Ovary (tissue), 9 donors: ENCODE data around the gene FARP1. TPM values are rescaled to one million over a fixed set of nuclear protein-coding genes. Genes with fewer than 3 reads are reported as not detected.

Experiments used
- DNase-seq, 5 donors: peaks; one replicate each; pipeline ENCODE4 v3.0.0-alpha.2; 2019 to 2020
- H3K27ac ChIP-seq, 2 donors: fragments of 200-600 bp; one replicate each; pipeline versions ENCODE4 v1.5.1 to v1.8.0; 2019 to 2022
- H3K27me3 ChIP-seq: fragments of 200-600 bp; one replicate; pipeline ENCODE4 v1.8.0; 2022
- H3K36me3 ChIP-seq: fragments of 200-600 bp; sonication (generic); one replicate; pipeline ENCODE4 v1.5.1; 2019
- H3K4me1 ChIP-seq: one replicate; pipeline ENCODE4 v1.8.1; 2013; ENCODE audit warnings: mild to moderate bottlenecking, moderate library complexity; ENCODE audit not compliant: insufficient read depth
- H3K4me3 ChIP-seq: fragments of 200-600 bp; sonication (generic); one replicate; pipeline ENCODE4 v1.5.1; 2017
- H3K9me3 ChIP-seq, 2 donors: fragments of 200-600 bp in 1 of 2; sonication (generic) in 1 of 2; one replicate each; pipeline versions ENCODE4 v1.5.1 to v1.8.1; 2013 to 2019; ENCODE audit warnings: mild to moderate bottlenecking in 1 of 2, moderate library complexity in 1 of 2
- EP300 ChIP-seq: sonication (generic); formaldehyde crosslinking; IDR thresholded peaks from one replicate; pipeline ENCODE4 v1.6.1; 2017; ENCODE audit warnings: antibody characterized with exemption
- POLR2A ChIP-seq: fragments of 450-650 bp; IDR thresholded peaks from one replicate; pipeline ENCODE4 v1.6.1; 2017; ENCODE audit warnings: antibody characterized with exemption, mild to moderate bottlenecking, moderate library complexity
- WGBS, 3 donors: extraction: QIAGEN DNeasy Blood & Tissue Kit in 1 of 3; methylation state at CpG; one replicate each; pipeline versions ENCODE4 v1.1.5 to v1.1.7; 2013 to 2017; 5-methylcytosine and 5-hydroxymethylcytosine counted together
- intact Hi-C, 4 donors: fragments of 100-400 bp; cut with DNase I; formaldehyde crosslinking; loops; one replicate each; pipeline versions ENCODE4 v1.11.0 to v1.15.1; 2022 to 2023
- polyA plus RNA-seq, 2 donors: library from polyadenylated mRNA; stranded (reverse); fragments of 200-250 nt in 1 of 2; fragments of 350-450 nt in 1 of 2; fragmentation: Illumina TruSeq in 1 of 2; extraction: RNeasy Lipid Tissue Mini Kit (QIAGEN cat#74804) in 1 of 2; gene quantifications; one replicate each; pipeline ENCODE4 v1.2.3, GENCODE V29; 2013 to 2014
- total RNA-seq, 7 donors: library from RNA; depleted of rRNA in 2 of 7; stranded (reverse); fragments of >200 nt in 2 of 7; fragmentation: NEBNext Ultra II Directional in 3 of 7; extraction: Animal tissue kit (Norgen Biotek cat#: 25700) in 3 of 7; gene quantifications; one replicate each; pipeline versions ENCODE4 v1.1.0 to v1.2.4, GENCODE V29; 2016 to 2023
- TF ChIP-seq, protein P1 (sequence below), 3 donors: fragments of 450-650 bp in 2 of 3; fragments of 200-600 bp in 1 of 3; IDR thresholded peaks; one replicate each; pipeline versions ENCODE4 v1.5.1 to v1.8.0; 2016 to 2022; ENCODE audit warnings: antibody characterized with exemption in 3 of 3, mild to moderate bottlenecking in 1 of 3
- donor health status: DM: no; HTN: no; CAD: no; lungs with moderate emphysema.
- donor health status: DM: no; HTN: no; CAD: no.
- donor health status: Bipolar disorder and iron deficiency.
- donor health status: DM: yes; HTN: yes; CAD: no.
- donor health status: DM: no; HTN: no; CAD: no.
- donor health status: DM: yes; HTN: yes; CAD: no.

The FARP1 gene
- total and polyA plus RNA-seq, 9 donors = 10.2 to 90.1 (median 35.6) TPM

DNA sequence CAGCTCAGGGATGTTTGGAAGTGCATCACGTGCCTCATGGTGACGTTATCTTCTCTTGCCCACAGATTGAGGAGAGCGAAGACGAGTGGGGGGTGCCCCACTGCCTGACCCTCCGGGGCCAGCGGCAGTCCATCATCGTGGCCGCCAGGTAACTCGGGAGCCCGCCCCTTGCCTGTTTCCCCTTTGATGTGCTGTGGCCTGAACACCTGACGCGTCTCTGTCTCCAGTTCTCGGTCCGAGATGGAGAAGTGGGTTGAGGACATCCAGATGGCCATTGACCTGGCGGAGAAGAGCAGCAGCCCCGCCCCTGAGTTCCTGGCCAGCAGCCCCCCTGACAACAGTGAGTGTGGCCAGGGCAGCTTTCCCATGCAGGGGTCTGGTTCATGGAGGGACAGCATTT, 297.0 kb downstream of the FARP1 start:
- no peak for DNase-seq
- H3K27me3 ChIP-seq = no peaks in the 10 kb centered on the region
- no peaks in the 10 kb centered on the region for H3K9me3 ChIP-seq
- TF ChIP-seq POLR2A (no peak), EP300 (no peak)
- TF ChIP-seq, protein P1, sequence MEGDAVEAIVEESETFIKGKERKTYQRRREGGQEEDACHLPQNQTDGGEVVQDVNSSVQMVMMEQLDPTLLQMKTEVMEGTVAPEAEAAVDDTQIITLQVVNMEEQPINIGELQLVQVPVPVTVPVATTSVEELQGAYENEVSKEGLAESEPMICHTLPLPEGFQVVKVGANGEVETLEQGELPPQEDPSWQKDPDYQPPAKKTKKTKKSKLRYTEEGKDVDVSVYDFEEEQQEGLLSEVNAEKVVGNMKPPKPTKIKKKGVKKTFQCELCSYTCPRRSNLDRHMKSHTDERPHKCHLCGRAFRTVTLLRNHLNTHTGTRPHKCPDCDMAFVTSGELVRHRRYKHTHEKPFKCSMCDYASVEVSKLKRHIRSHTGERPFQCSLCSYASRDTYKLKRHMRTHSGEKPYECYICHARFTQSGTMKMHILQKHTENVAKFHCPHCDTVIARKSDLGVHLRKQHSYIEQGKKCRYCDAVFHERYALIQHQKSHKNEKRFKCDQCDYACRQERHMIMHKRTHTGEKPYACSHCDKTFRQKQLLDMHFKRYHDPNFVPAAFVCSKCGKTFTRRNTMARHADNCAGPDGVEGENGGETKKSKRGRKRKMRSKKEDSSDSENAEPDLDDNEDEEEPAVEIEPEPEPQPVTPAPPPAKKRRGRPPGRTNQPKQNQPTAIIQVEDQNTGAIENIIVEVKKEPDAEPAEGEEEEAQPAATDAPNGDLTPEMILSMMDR (IDR thresholded peaks at IDR 0.05) = no peak
- intact Hi-C loops = loop anchor here in 2 of 4 donors (5.0 to 10.0 kb wide), 4 partner anchors 135 to 295 kb away; partner anchors contain the start of genes FARP1 (in 1 of the 2) and STK24 (in 1 of the 2)
- no peak overlapping the region for H3K27ac ChIP-seq
- no peak overlapping the region for H3K4me3 ChIP-seq
- no peaks in the 10 kb centered on the region for H3K36me3 ChIP-seq
- H3K4me1 ChIP-seq = no peaks in the 10 kb centered on the region
- WGBS, 3 donors = 79 to 84% (median 83%) methylated on average over 16 of the region's 16 CpGs

GRCh38 chr13:98440390-98441055, 297.6 kb downstream of the FARP1 start:
- DNase-seq = no peak

DNA sequence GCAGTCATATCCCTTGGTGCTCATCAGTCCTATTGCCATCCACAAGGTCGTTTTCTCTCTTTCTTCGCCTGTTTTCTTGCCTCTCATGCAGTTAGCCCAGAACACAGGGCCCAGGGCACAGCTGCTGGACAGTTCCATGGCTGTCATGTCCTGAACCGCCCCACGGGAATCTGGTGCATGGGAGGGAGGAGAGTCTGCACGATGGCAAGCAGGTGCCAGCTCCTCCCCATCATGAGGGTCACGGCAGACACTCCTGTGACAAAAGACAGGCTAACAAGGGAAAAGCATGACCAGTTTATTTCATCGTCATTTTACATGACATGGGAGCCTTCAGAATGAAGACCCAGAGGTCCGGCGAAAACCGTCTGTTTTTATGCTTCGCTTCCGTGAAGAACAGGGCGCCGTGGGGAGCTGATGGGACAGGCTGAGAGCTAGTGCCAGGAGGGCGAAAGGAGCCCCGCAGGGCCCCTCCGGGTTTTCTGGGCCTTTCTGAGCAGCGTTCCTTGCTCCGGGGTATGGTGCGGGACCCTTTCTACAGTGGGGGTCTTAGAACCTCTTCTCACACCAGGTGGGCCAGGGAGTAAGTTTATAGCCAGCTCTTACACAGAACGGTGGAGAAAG, 298.3 kb downstream of the FARP1 start:
- TF ChIP-seq, protein P1 (IDR thresholded peaks at IDR 0.05) = no peak
- TF ChIP-seq EP300 (no peak), POLR2A (no peak)
- H3K9me3 ChIP-seq = no peaks in the 10 kb centered on the region
- no peaks in the 10 kb centered on the region for H3K36me3 ChIP-seq
- no peaks in the 10 kb centered on the region for H3K27me3 ChIP-seq
- 83 to 84% (median 84%) methylated on average over 21 of the region's 21 CpGs for WGBS, 3 donors
- H3K4me1 ChIP-seq = peaks cover 2% of the 10 kb centered on the region
- DNase-seq = no peak
- intact Hi-C loops = loop anchor here in 2 of 4 donors (5.0 to 10.0 kb wide), 4 partner anchors 134 to 296 kb away; partner anchors contain the start of genes FARP1 (in 1 of the 2) and STK24 (in 1 of the 2)
- no peak overlapping the region for H3K4me3 ChIP-seq
- no peak overlapping the region for H3K27ac ChIP-seq

More at GRCh38 chr13:98440390-98441055, 297.6 kb downstream of the FARP1 start:
- 91 to 94% (median 91%) methylated on average over 25 of the region's 25 CpGs for WGBS, 3 donors
- Histone ChIP-seq H3K27ac (no peak overlapping the region), H3K36me3 (no peaks in the 10 kb centered on the region), H3K9me3 (no peaks in the 10 kb centered on the region), H3K4me3 (no peak overlapping the region), H3K4me1 (peaks cover 1% of the 10 kb centered on the region), H3K27me3 (no peaks in the 10 kb centered on the region)
- TF ChIP-seq, protein P1 (IDR thresholded peaks at IDR 0.05) = no peak
- TF ChIP-seq EP300 = no peak
- TF ChIP-seq POLR2A = no peak
- intact Hi-C loops = loop anchor here in 2 of 4 donors (5.0 to 10.0 kb wide), 4 partner anchors 134 to 296 kb away; partner anchors contain the start of genes FARP1 (in 1 of the 2) and STK24 (in 1 of the 2)

GRCh38 chr13:98442391-98443230, 299.7 kb downstream of the FARP1 start:
- intact Hi-C loops = loop anchor here in 2 of 4 donors (5.0 to 10.0 kb wide), 4 partner anchors 132 to 298 kb away; partner anchors contain the start of genes FARP1 (in 1 of the 2) and STK24 (in 1 of the 2)
- Histone ChIP-seq H3K27me3 (no peaks in the 10 kb centered on the region), H3K27ac (no peak overlapping the region), H3K4me1 (peaks cover 2% of the 10 kb centered on the region), H3K4me3 (no peak overlapping the region), H3K36me3 (no peaks in the 10 kb centered on the region), H3K9me3 (no peaks in the 10 kb centered on the region)
- 74 to 78% (median 76%) methylated on average over 27 of the region's 27 CpGs for WGBS, 3 donors
- no peak for DNase-seq
- TF ChIP-seq, protein P1 (IDR thresholded peaks at IDR 0.05) = no peak
- TF ChIP-seq POLR2A (no peak), EP300 (no peak)
